ENCODE data around the gene PGRMC2.

PGRMC2 gene

DNA sequence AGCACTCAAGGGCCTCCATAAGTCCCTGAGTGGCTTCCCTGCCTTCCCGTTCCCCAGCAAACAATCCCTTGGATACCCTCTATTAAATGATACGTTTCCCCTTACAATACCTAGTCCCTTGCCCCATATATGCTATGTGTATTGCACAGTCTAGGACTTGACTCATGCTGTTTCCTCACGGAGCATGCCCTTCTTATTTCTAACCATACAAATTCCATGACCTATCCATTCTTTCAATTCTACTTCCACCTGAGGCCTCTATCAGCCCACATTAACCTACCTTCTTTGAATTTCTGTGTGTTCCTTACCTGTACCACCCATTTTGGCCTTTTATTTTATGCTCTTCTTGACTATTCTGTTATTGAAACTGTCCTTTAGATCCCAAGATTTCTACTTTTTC lies 2.9 kb upstream of the PGRMC2 start:
- Histone ChIP-seq H3K4ac (ENCODE audit: low read depth, low read length) (no peak overlapping the region), H2AK5ac (ENCODE audit: low read length) (no peak overlapping the region), H3K4me3 (ENCODE audit: low read length) (no peak overlapping the region), H2BK120ac (ENCODE audit: low read depth, low read length) (no peak overlapping the region), H3K4me2 (ENCODE audit: low read length) (no peak overlapping the region), H4K8ac (ENCODE audit: low read depth, low read length) (no peak overlapping the region), H3K79me1 (ENCODE audit: low read length) (peaks cover 1% of the 10 kb centered on the region), H3K36me3 (ENCODE audit: control insufficient read depth, insufficient read depth, low read length) (no peaks in the 10 kb centered on the region), H2BK5ac (ENCODE audit: low read length) (no peak overlapping the region), H3K9ac (ENCODE audit: low read length) (no peak overlapping the region), H3K56ac (ENCODE audit: low read length) (no peak overlapping the region), H2BK15ac (replicated peaks; ENCODE audit: low read depth) (no peak overlapping the region), H3K27ac (ENCODE audit: low read depth, low read length) (no peak overlapping the region), H4K5ac (ENCODE audit: low read length) (no peak overlapping the region), H3K23ac (ENCODE audit: low read length) (no peak overlapping the region), H3K27me3 (ENCODE audit: insufficient read depth, low read length, poor library complexity) (no peaks in the 10 kb centered on the region), H3K79me2 (ENCODE audit: control insufficient read depth, insufficient read depth, low read length) (peaks cover 16% of the 10 kb centered on the region), H3K4me1 (ENCODE audit: control insufficient read depth, low read depth, low read length) (no peaks in the 10 kb centered on the region), H3K18ac (ENCODE audit: low read length) (no peak overlapping the region)
- no peak for DNase-seq
- no CpG with 5 or more reads among the region's 3 CpGs for WGBS (ENCODE audit: extremely low coverage, insufficient coverage, low lambda C conversion rate)

DNA sequence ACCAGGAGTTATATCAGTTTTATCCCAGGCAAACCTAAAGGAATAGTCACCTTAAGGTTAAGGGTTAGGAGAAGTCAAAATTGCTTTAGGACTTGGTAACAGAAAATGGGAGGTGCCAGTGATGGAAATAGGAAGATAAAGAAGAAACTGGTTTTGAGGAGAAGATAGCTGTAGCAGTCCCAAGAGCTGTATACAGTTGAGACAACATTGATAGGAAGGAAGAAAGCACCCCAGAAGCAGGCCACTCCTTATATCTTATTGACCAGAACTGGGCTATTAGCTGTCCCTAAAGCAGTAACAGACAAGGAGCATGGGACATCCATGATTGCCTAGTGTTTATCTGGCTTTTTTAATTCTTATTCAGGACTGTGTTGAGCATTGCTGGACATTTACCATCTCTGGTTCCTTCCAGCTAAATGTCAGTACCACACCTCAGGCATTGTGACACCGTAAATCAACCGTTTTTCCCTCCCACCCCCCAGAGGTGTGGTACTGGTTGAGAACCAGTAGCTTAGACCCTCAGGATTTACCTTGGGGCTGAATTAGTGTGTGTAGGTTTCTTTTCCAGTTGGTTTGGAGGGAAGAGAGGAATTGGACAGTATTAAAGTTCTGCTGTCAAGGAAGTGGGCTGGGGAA lies 2.0 kb upstream of the PGRMC2 start:
- H2BK15ac ChIP-seq (replicated peaks; ENCODE audit: low read depth), result no peak overlapping the region
- H3K18ac ChIP-seq (ENCODE audit: low read length), result no peak overlapping the region
- no peak overlapping the region for H3K56ac ChIP-seq (ENCODE audit: low read length)
- no peak overlapping the region for H2AK5ac ChIP-seq (ENCODE audit: low read length)
- H3K9ac ChIP-seq (ENCODE audit: low read length), result no peak overlapping the region
- no peak overlapping the region for H2BK5ac ChIP-seq (ENCODE audit: low read length)
- H3K79me1 ChIP-seq (ENCODE audit: low read length), result peaks cover 1% of the 10 kb centered on the region
- no peak overlapping the region for H3K4me2 ChIP-seq (ENCODE audit: low read length)
- H3K23ac ChIP-seq (ENCODE audit: low read length), result no peak overlapping the region
- H3K4me3 ChIP-seq (ENCODE audit: low read length), result no peak overlapping the region
- H3K4me1 ChIP-seq (ENCODE audit: control insufficient read depth, low read depth, low read length), result no peaks in the 10 kb centered on the region
- WGBS (ENCODE audit: extremely low coverage, insufficient coverage, low lambda C conversion rate), result no CpG with 5 or more reads among the region's 2 CpGs
- no peak overlapping the region for H3K4ac ChIP-seq (ENCODE audit: low read depth, low read length)
- H3K27ac ChIP-seq (ENCODE audit: low read depth, low read length), result no peak overlapping the region
- no peak overlapping the region for H2BK120ac ChIP-seq (ENCODE audit: low read depth, low read length)
- no peaks in the 10 kb centered on the region for H3K27me3 ChIP-seq (ENCODE audit: insufficient read depth, low read length, poor library complexity)
- no peaks in the 10 kb centered on the region for H3K36me3 ChIP-seq (ENCODE audit: control insufficient read depth, insufficient read depth, low read length)
- peaks cover 23% of the 10 kb centered on the region for H3K79me2 ChIP-seq (ENCODE audit: control insufficient read depth, insufficient read depth, low read length)
- no peak overlapping the region for H4K8ac ChIP-seq (ENCODE audit: low read depth, low read length)
- no peak overlapping the region for H4K5ac ChIP-seq (ENCODE audit: low read length)
- DNase-seq, result no peak

DNA sequence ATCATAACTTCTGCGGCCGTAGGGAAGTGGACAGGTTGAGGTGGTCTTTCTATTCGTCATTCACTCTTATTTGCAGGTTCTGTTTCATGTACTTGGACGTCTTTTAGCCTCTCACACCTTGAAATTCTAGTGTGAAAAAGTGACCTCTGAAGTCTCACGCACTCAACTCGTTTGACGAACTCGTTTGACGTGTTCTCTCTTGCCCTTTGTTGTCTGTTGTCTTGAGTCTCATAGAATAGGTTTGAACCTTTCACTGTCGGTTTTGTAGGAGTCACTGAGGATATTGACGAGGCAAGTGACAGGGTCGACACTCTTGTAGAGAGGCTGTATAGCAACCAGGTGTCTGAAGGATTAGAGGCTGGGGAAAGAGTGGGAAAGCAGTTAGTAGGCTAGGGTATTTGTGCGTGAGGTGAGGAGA lies 1.1 kb upstream of the PGRMC2 start:
- peaks cover 1% of the 10 kb centered on the region for H3K79me1 ChIP-seq (ENCODE audit: low read length)
- no peak overlapping the region for H2AK5ac ChIP-seq (ENCODE audit: low read length)
- WGBS (ENCODE audit: extremely low coverage, insufficient coverage, low lambda C conversion rate), result no CpG with 5 or more reads among the region's 13 CpGs
- no peak overlapping the region for H4K5ac ChIP-seq (ENCODE audit: low read length)
- no peak overlapping the region for H4K8ac ChIP-seq (ENCODE audit: low read depth, low read length)
- no peak overlapping the region for H2BK15ac ChIP-seq (replicated peaks; ENCODE audit: low read depth)
- H2BK5ac ChIP-seq (ENCODE audit: low read length), result no peak overlapping the region
- DNase-seq, result peak; percentile 72
- peak overlapping the region; percentile 29 for H3K4me2 ChIP-seq (ENCODE audit: low read length)
- peak overlapping the region; percentile 40 for H3K4me3 ChIP-seq (ENCODE audit: low read length)
- H3K4me1 ChIP-seq (ENCODE audit: control insufficient read depth, low read depth, low read length), result no peaks in the 10 kb centered on the region
- H2BK120ac ChIP-seq (ENCODE audit: low read depth, low read length), result no peak overlapping the region
- peak overlapping the region; percentile 76 for H3K9ac ChIP-seq (ENCODE audit: low read length)
- peak overlapping the region; percentile 61 for H3K4ac ChIP-seq (ENCODE audit: low read depth, low read length)
- no peaks in the 10 kb centered on the region for H3K36me3 ChIP-seq (ENCODE audit: control insufficient read depth, insufficient read depth, low read length)
- H3K56ac ChIP-seq (ENCODE audit: low read length), result peak overlapping the region; percentile 90
- peak overlapping the region; percentile 90 for H3K27ac ChIP-seq (ENCODE audit: low read depth, low read length)
- H3K23ac ChIP-seq (ENCODE audit: low read length), result no peak overlapping the region
- peak overlapping the region; percentile 24 for H3K18ac ChIP-seq (ENCODE audit: low read length)
- peaks cover 26% of the 10 kb centered on the region for H3K79me2 ChIP-seq (ENCODE audit: control insufficient read depth, insufficient read depth, low read length)
- no peaks in the 10 kb centered on the region for H3K27me3 ChIP-seq (ENCODE audit: insufficient read depth, low read length, poor library complexity)

DNA sequence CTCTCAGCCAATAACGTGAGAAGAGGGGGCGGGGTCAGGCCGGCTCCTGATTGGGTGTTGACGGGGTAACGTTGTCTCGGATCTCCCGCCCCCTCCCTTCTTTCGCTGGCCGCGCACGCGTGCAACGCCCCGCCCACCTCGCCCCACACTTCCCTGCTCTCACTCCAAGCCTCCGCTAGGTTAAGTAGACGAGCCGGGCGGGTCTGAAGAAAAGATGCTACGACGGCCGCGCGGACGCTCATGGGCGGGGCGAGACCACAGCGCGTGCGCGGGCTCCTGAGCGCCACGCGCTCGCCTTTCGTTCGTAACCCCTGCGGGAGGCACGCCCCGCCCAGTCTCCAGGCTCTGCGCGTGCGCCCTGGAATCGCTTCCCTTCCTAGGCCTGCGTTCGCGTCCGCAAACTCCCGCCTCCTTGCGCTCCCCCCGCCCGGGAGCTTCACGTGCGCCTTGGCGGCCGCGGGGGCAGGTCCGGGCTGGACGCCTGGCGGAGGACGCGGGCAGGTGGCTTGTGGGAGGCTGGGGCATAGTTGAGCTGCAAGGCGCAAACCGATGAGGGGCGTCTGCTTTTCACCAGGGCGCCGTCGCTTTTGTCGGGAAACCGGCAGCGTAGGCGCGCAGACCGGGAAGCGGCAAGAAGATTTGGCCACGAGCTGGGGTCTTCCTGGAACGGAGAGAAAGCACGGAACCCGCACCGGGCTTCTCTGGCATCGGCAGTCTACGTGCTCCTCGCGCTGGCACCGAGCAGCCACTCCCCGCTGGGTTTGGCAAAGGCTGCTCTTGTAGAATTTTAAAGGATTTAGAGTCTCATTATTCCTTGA lies 467 bp upstream of the PGRMC2 start:
- H3K4me3 ChIP-seq (ENCODE audit: low read length), result peak overlapping the region; percentile 40
- H3K36me3 ChIP-seq (ENCODE audit: control insufficient read depth, insufficient read depth, low read length), result no peaks in the 10 kb centered on the region
- H2BK120ac ChIP-seq (ENCODE audit: low read depth, low read length), result no peak overlapping the region
- H2BK5ac ChIP-seq (ENCODE audit: low read length), result no peak overlapping the region
- H3K23ac ChIP-seq (ENCODE audit: low read length), result no peak overlapping the region
- H3K79me1 ChIP-seq (ENCODE audit: low read length), result peaks cover 1% of the 10 kb centered on the region
- H4K5ac ChIP-seq (ENCODE audit: low read length), result no peak overlapping the region
- no peaks in the 10 kb centered on the region for H3K27me3 ChIP-seq (ENCODE audit: insufficient read depth, low read length, poor library complexity)
- peak overlapping the region; percentile 90 for H3K56ac ChIP-seq (ENCODE audit: low read length)
- H4K8ac ChIP-seq (ENCODE audit: low read depth, low read length), result no peak overlapping the region
- H2AK5ac ChIP-seq (ENCODE audit: low read length), result no peak overlapping the region
- H3K4me2 ChIP-seq (ENCODE audit: low read length), result peak overlapping the region; percentile 29
- peak overlapping the region; percentile 24 for H3K18ac ChIP-seq (ENCODE audit: low read length)
- no peak overlapping the region for H2BK15ac ChIP-seq (replicated peaks; ENCODE audit: low read depth)
- WGBS (ENCODE audit: extremely low coverage, insufficient coverage, low lambda C conversion rate), result no CpG with 5 or more reads among the region's 86 CpGs
- H3K9ac ChIP-seq (ENCODE audit: low read length), result peak overlapping the region; percentile 76
- peaks cover 29% of the 10 kb centered on the region for H3K79me2 ChIP-seq (ENCODE audit: control insufficient read depth, insufficient read depth, low read length)
- no peaks in the 10 kb centered on the region for H3K4me1 ChIP-seq (ENCODE audit: control insufficient read depth, low read depth, low read length)
- peak; percentile 99 for DNase-seq
- peak overlapping the region; percentile 90 for H3K27ac ChIP-seq (ENCODE audit: low read depth, low read length)
- H3K4ac ChIP-seq (ENCODE audit: low read depth, low read length), result peak overlapping the region; percentile 61

DNA sequence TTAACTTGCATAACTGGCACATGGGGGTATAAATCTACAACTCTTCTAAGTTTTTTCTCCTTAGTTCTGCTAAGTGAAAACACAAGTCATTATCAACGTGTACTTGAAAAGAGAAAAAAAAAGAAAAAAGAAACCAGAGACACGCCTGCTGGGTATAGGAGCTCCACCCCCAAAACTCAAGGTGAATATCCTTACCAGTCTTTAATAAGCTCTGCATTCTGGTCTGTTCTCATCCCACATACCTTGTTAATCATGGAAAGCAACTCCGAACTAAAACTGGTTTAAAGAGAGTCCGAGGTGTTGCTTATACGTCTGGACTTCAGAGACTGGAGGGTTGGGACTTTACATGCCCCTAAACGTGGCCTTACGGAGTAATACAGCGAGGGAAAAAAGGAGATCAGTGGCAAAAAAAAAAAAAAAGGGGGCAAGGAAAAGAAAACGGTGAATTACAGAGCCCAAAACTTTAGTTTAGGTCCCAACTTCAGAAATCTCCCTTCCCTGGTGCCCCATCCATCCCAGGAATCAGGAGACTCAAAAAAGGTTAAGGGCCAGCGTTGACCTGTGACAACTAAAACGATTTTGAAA lies 1.0 kb downstream of the PGRMC2 start:
- Histone ChIP-seq H3K79me1 (ENCODE audit: low read length) (peaks cover 1% of the 10 kb centered on the region), H3K23ac (ENCODE audit: low read length) (peak overlapping the region; percentile 52), H3K4me2 (ENCODE audit: low read length) (peak overlapping the region; percentile 84), H3K4ac (ENCODE audit: low read depth, low read length) (peak overlapping the region; percentile 22), H3K27ac (ENCODE audit: low read depth, low read length) (peak overlapping the region; percentile 87), H3K36me3 (ENCODE audit: control insufficient read depth, insufficient read depth, low read length) (no peaks in the 10 kb centered on the region), H3K4me3 (ENCODE audit: low read length) (peak overlapping the region; percentile 86), H4K8ac (ENCODE audit: low read depth, low read length) (peak overlapping the region; percentile 90), H2BK120ac (ENCODE audit: low read depth, low read length) (no peak overlapping the region), H3K4me1 (ENCODE audit: control insufficient read depth, low read depth, low read length) (no peaks in the 10 kb centered on the region), H4K5ac (ENCODE audit: low read length) (no peak overlapping the region), H3K27me3 (ENCODE audit: insufficient read depth, low read length, poor library complexity) (no peaks in the 10 kb centered on the region), H3K9ac (ENCODE audit: low read length) (peak overlapping the region; percentile 86), H3K79me2 (ENCODE audit: control insufficient read depth, insufficient read depth, low read length) (peaks cover 32% of the 10 kb centered on the region), H2BK15ac (replicated peaks; ENCODE audit: low read depth) (no peak overlapping the region), H2BK5ac (ENCODE audit: low read length) (no peak overlapping the region), H3K56ac (ENCODE audit: low read length) (peak overlapping the region; percentile 90), H2AK5ac (ENCODE audit: low read length) (no peak overlapping the region), H3K18ac (ENCODE audit: low read length) (no peak overlapping the region)
- peak; percentile 61 for DNase-seq
- no CpG with 5 or more reads among the region's 11 CpGs for WGBS (ENCODE audit: extremely low coverage, insufficient coverage, low lambda C conversion rate)
